Measurements from ENCODE around the gene IGF2BP2. TPM values are rescaled to one million over a fixed set of nuclear protein-coding genes. Genes with fewer than 3 reads are reported as not detected.

Gene IGF2BP2
- total RNA-seq, 1 experiment from 2014 or later, result 97.8 TPM

- no peaks in the 10 kb centered on the region for H3K27me3 ChIP-seq (ENCODE audit: control insufficient read depth, insufficient read depth, low read length)
- CTCF ChIA-PET, result no interaction called here
- no peak overlapping the region for H3K27ac ChIP-seq (ENCODE audit: low read length)
- ATAC-seq (no peak), DNase-seq (ENCODE audit: low read depth, low spot score) (no peak)
- H3K36me3 ChIP-seq (ENCODE audit: control insufficient read depth, insufficient read depth, low read length), result no peaks in the 10 kb centered on the region
- no peaks in the 10 kb centered on the region for H3K9me3 ChIP-seq (ENCODE audit: control insufficient read depth, insufficient read depth, low read depth, low read length)
- no peaks in the 10 kb centered on the region for H3K4me1 ChIP-seq (ENCODE audit: control insufficient read depth, insufficient read depth, low read length)
- in situ Hi-C loops (cut with HindIII; ENCODE audit: low pct_unique_long_range_greater_than_20kb, low sequenced_read_pairs), result no loop called here
- BruUV-seq (replicated peaks), result no TSS peak
- intact Hi-C loops (cut with micrococcal nuclease; ENCODE audit: unreplicated experiment), result no loop called here
- POLR2A ChIA-PET, result interaction anchor here (0.6 kb wide), 1 partner anchor 148 kb away, joined by 4 read pairs; no protein-coding TSS in a partner anchor
- TF ChIP-seq, protein P1, sequence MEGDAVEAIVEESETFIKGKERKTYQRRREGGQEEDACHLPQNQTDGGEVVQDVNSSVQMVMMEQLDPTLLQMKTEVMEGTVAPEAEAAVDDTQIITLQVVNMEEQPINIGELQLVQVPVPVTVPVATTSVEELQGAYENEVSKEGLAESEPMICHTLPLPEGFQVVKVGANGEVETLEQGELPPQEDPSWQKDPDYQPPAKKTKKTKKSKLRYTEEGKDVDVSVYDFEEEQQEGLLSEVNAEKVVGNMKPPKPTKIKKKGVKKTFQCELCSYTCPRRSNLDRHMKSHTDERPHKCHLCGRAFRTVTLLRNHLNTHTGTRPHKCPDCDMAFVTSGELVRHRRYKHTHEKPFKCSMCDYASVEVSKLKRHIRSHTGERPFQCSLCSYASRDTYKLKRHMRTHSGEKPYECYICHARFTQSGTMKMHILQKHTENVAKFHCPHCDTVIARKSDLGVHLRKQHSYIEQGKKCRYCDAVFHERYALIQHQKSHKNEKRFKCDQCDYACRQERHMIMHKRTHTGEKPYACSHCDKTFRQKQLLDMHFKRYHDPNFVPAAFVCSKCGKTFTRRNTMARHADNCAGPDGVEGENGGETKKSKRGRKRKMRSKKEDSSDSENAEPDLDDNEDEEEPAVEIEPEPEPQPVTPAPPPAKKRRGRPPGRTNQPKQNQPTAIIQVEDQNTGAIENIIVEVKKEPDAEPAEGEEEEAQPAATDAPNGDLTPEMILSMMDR (IDR thresholded peaks at IDR 0.05), result no peak
- TF ChIP-seq POLR2AphosphoS5 (IDR thresholded peaks at IDR 0.05; ENCODE audit: low read depth, low read length) (no peak), SIN3A (IDR thresholded peaks at IDR 0.05; ENCODE audit: borderline replicate concordance, insufficient read depth, low read depth, low read length) (no peak), TCF7L2 (IDR thresholded peaks at IDR 0.05; ENCODE audit: low read depth, low read length) (no peak)
- TF ChIP-seq, protein P2, sequence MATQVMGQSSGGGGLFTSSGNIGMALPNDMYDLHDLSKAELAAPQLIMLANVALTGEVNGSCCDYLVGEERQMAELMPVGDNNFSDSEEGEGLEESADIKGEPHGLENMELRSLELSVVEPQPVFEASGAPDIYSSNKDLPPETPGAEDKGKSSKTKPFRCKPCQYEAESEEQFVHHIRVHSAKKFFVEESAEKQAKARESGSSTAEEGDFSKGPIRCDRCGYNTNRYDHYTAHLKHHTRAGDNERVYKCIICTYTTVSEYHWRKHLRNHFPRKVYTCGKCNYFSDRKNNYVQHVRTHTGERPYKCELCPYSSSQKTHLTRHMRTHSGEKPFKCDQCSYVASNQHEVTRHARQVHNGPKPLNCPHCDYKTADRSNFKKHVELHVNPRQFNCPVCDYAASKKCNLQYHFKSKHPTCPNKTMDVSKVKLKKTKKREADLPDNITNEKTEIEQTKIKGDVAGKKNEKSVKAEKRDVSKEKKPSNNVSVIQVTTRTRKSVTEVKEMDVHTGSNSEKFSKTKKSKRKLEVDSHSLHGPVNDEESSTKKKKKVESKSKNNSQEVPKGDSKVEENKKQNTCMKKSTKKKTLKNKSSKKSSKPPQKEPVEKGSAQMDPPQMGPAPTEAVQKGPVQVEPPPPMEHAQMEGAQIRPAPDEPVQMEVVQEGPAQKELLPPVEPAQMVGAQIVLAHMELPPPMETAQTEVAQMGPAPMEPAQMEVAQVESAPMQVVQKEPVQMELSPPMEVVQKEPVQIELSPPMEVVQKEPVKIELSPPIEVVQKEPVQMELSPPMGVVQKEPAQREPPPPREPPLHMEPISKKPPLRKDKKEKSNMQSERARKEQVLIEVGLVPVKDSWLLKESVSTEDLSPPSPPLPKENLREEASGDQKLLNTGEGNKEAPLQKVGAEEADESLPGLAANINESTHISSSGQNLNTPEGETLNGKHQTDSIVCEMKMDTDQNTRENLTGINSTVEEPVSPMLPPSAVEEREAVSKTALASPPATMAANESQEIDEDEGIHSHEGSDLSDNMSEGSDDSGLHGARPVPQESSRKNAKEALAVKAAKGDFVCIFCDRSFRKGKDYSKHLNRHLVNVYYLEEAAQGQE (IDR thresholded peaks at IDR 0.05; ENCODE audit: insufficient read depth in 1 of 2, low read depth in 2 of 2, low read length in 1 of 2), result no peak
- H3K4me3 ChIP-seq (ENCODE audit: low read depth in 2 of 2, low read length in 2 of 2), result no peak overlapping the region
These were observed 230.8 kb downstream of the IGF2BP2 start for GRCh38 chr3:185594073-185594472.

Small RNAs within 50 kb of the gene (microRNA-seq; reads per million reads assigned to microRNA genes)
- gene MIR548AQ (ENCODE audit: unreplicated experiment), result not detected

Other genes with a start within 250 kb of the IGF2BP2 start
- gene SENP2, start 238.7 kb downstream of the IGF2BP2 start, total RNA-seq (2021; ENCODE audit: unreplicated experiment), result 52.7 TPM
- 171 TPM for gene TRA2B, start 113.0 kb upstream of the IGF2BP2 start, total RNA-seq (2021; ENCODE audit: unreplicated experiment)